ENCODE measurements around the gene ANG.
"Not testable (repeated sequence)": the region's sequence is repeated elsewhere in the genome, so short reads cannot be mapped to it uniquely, and the experiment has no call there.

ANG gene

GRCh38 chr14:20688167-20688839 lies at the start of gene ANG:
Gene ANG (plus strand): TSS chr14:20688764. CDS start chr14:20693565, 4,801 bp downstream.
- H3K27ac ChIP-seq: no peak within 1 kb of the TSS
- TF ChIP-seq CTCF (IDR thresholded peaks at IDR 0.05): no peak
- no peak within 1 kb of the TSS for H3K4me3 ChIP-seq
- DNase-seq (ENCODE audit: low spot score): no peak

GRCh38 chr14:20641591-20641990 lies 47.0 kb upstream of the ANG start, which contains the start of gene OR6S1:
Gene OR6S1 (minus strand): TSS chr14:20641691. CDS start chr14:20641691, 0 bp downstream.
- no peak for TF ChIP-seq CTCF (IDR thresholded peaks at IDR 0.05)
- no peak within 1 kb of the TSS for H3K27ac ChIP-seq
- H3K4me3 ChIP-seq: no peak within 1 kb of the TSS
- no peak for DNase-seq (ENCODE audit: low spot score)

GRCh38 chr14:20642182-20642581 lies 46.4 kb upstream of the ANG start:
- Histone ChIP-seq H3K27ac (no peak overlapping the region), H3K4me3 (no peak overlapping the region)
- no peak for DNase-seq (ENCODE audit: low spot score)
- no peak for TF ChIP-seq CTCF (IDR thresholded peaks at IDR 0.05)

DNA sequence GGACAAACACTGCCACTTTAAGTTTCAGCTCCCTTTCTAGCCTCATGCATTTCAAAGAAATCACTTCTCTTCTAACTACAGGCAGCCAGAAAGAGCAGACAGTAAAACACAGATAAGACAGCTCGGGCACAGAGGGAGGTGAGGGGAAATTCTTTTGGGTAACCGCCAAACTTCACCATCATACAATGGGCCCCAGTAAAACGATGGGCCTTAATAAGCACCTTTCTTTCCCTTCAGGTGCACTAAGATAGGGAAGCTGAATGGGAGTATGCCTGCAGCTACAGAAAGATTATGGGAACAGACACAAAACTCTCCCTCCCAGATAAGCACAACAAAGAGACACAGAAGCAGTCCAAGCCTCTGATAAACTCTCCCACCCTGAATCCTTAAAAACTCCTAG lies 45.8 kb upstream of the ANG start:
- H3K4me3 ChIP-seq; DNase-seq (ENCODE audit: low spot score); H3K27ac ChIP-seq: not testable (repeated sequence)

DNA sequence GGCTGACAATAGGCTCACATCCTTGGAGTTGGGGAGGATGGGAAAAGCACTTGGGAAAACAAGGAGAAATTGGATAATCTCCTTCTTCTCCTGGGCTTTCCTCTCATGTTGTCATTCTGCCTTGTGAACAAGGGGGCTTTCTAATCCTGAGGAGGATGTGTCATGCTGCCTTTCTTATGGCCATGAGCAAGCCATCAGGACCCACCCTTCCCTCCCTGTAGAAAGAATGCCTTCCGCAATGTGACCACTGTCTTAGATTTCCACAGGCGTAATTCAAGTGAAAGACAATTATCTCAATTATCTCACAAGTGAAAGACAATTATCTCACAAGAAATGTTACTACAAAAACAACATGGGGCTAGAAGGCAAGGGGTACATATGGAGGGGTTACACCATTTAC lies 44.0 kb upstream of the ANG start:
- Histone ChIP-seq H3K27ac (no peak overlapping the region), H3K4me3 (no peak overlapping the region)
- no peak for TF ChIP-seq CTCF (IDR thresholded peaks at IDR 0.05)
- no peak for DNase-seq (ENCODE audit: low spot score)

GRCh38 chr14:20645481-20645880 lies 43.1 kb upstream of the ANG start:
- no peak overlapping the region for H3K27ac ChIP-seq
- no peak for TF ChIP-seq CTCF (IDR thresholded peaks at IDR 0.05)
- DNase-seq (ENCODE audit: low spot score): no peak
- no peak overlapping the region for H3K4me3 ChIP-seq

- DNase-seq (ENCODE audit: low spot score): peak; percentile 36
- peak overlapping the region; percentile 23 for H3K4me3 ChIP-seq
- no peak overlapping the region for H3K27ac ChIP-seq
- TF ChIP-seq CTCF (IDR thresholded peaks at IDR 0.05): no peak
These were observed 35.3 kb upstream of the ANG start for GRCh38 chr14:20652996-20653975.

Data from coronary artery (tissue), 2 donors.